Chondrocyte (in vitro differentiated cells): ENCODE measurements around the gene CTXND2. TPM values are rescaled to one million over a fixed set of nuclear protein-coding genes. Genes with fewer than 3 reads are reported as not detected.

Experiments
- DNase-seq: peaks from one replicate; pipeline ENCODE4 v3.0.0; 2021; ENCODE audit warnings: mixed read lengths, low spot score
- H3K27ac Mint-ChIP-seq: one replicate; pipeline ENCODE4 v1.8.0; 2021; ENCODE audit warnings: mild to moderate bottlenecking, moderate library complexity, mixed read lengths; ENCODE audit not compliant: unreplicated experiment
- H3K27me3 Mint-ChIP-seq: 2 replicates; pipeline ENCODE4 v1.8.0; 2021; ENCODE audit warnings: low read depth, mixed read lengths
- H3K36me3 Mint-ChIP-seq: 2 replicates; pipeline ENCODE4 v1.8.0; 2021; ENCODE audit warnings: low read depth, mixed read lengths
- H3K4me1 Mint-ChIP-seq: 2 replicates; pipeline ENCODE4 v1.8.0; 2021; ENCODE audit warnings: low read depth, mild to moderate bottlenecking, mixed read lengths
- H3K4me3 Mint-ChIP-seq: one replicate; pipeline ENCODE4 v1.8.0; 2021; ENCODE audit warnings: mild to moderate bottlenecking, moderate library complexity, mixed read lengths; ENCODE audit not compliant: unreplicated experiment
- H3K9me3 Mint-ChIP-seq: 2 replicates; pipeline ENCODE4 v1.8.0; 2021; ENCODE audit warnings: low read depth, mixed read lengths
- CTCF ChIP-seq: fragments of 200-600 bp; sonication (generic); IDR thresholded peaks from 2 replicates; pipeline ENCODE4 v1.5.0; 2021; ENCODE audit warnings: antibody characterized with exemption, mild to moderate bottlenecking, moderate library complexity
- total RNA-seq: library from RNA; stranded (reverse); gene quantifications from 3 replicates; pipeline ENCODE4 v1.2.1, GENCODE V29; 2021

Gene CTXND2
- total RNA-seq, 1 donor from 2014 or later = not detected

- peaks cover 7% of the 10 kb centered on the region for H3K4me1 Mint-ChIP-seq
- H3K27ac Mint-ChIP-seq = no peak overlapping the region
- H3K36me3 Mint-ChIP-seq = peaks cover 40% of the 10 kb centered on the region
- H3K9me3 Mint-ChIP-seq = no peaks in the 10 kb centered on the region
- TF ChIP-seq CTCF = no peak
- H3K27me3 Mint-ChIP-seq = no peaks in the 10 kb centered on the region
- DNase-seq = no peak
- no peak overlapping the region for H3K4me3 Mint-ChIP-seq
Observed at GRCh38 chr1:150954708-150955107, 67.8 kb downstream of the CTXND2 start.

DNA sequence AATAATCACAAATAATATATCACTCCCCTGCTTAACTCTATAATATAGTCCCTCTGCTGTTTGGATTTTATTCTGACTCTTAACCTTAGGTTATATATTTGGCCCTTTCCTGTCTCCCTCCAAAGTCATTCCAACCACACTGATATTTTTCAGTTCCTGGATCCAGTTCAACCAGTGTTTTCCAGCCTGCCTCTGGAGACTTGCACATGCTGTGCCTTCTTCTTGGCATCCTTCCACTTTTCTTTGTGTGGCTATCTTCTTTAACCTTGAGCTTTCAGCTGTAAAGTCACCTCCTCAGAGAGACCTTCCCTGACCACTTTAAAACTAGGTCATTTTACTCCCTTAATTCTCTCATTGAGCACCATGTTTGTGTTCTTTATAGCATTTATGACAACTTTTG, 68.3 kb downstream of the CTXND2 start:
- Mint-ChIP-seq H3K27me3 (no peaks in the 10 kb centered on the region), H3K36me3 (peaks cover 38% of the 10 kb centered on the region), H3K9me3 (no peaks in the 10 kb centered on the region), H3K4me1 (peaks cover 7% of the 10 kb centered on the region), H3K4me3 (no peak overlapping the region), H3K27ac (no peak overlapping the region)
- no peak for DNase-seq
- no peak for TF ChIP-seq CTCF

DNA sequence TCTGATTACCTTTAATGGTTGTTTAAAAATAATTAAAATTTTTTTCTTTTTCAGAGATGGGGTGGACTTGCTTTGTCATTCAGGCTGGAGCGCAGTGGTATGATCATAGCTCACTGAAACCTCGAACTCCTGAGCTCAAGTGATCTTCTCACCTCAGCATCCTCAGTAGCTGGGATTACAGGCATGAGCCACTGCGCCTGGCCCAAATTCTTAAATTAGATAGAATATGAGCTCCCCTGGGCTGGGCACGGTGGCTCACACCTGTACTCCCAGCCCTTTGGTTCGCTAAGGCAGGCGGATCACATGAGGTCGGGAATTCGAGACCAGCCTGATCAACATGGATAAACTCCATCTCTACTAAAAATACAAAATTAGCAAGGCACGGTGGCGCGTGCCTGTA, 70.7 kb downstream of the CTXND2 start:
- peaks cover 33% of the 10 kb centered on the region for H3K36me3 Mint-ChIP-seq
- DNase-seq = no peak
- H3K4me1 Mint-ChIP-seq = peaks cover 7% of the 10 kb centered on the region
- no peak overlapping the region for H3K27ac Mint-ChIP-seq
- H3K4me3 Mint-ChIP-seq = no peak overlapping the region
- no peaks in the 10 kb centered on the region for H3K9me3 Mint-ChIP-seq
- no peaks in the 10 kb centered on the region for H3K27me3 Mint-ChIP-seq
- TF ChIP-seq CTCF = no peak

DNA sequence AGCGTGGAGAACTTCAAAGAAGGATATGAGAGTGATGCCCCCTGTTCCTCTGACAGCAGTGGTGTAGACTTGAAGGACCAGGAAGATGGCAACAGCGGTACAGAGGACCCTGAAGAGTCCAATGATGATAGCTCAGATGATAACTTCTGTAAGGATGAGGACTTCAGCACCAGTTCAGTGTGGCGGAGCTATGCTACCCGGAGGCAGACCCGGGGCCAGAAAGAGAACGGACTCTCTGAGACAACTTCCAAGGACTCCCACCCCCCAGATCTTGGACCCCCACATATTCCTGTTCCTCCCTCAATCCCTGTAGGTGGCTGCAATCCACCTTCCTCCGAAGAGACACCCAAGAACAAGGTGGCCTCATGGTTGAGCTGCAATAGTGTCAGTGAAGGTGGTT, 73.7 kb downstream of the CTXND2 start:
- H3K27me3 Mint-ChIP-seq = no peaks in the 10 kb centered on the region
- TF ChIP-seq CTCF = no peak
- peaks cover 40% of the 10 kb centered on the region for H3K36me3 Mint-ChIP-seq
- H3K4me1 Mint-ChIP-seq = peaks cover 4% of the 10 kb centered on the region
- H3K27ac Mint-ChIP-seq = no peak overlapping the region
- no peak for DNase-seq
- no peaks in the 10 kb centered on the region for H3K9me3 Mint-ChIP-seq
- no peak overlapping the region for H3K4me3 Mint-ChIP-seq

- no peaks in the 10 kb centered on the region for H3K9me3 Mint-ChIP-seq
- peak overlapping the region; percentile 59 for H3K27ac Mint-ChIP-seq
- TF ChIP-seq CTCF = no peak
- DNase-seq = no peak
- H3K36me3 Mint-ChIP-seq = peaks cover 47% of the 10 kb centered on the region
- peaks cover 4% of the 10 kb centered on the region for H3K4me1 Mint-ChIP-seq
- no peaks in the 10 kb centered on the region for H3K27me3 Mint-ChIP-seq
- no peak overlapping the region for H3K4me3 Mint-ChIP-seq
Observed at GRCh38 chr1:150961756-150962155, 74.8 kb downstream of the CTXND2 start.

Other genes with a start within 250 kb of the CTXND2 start
- 17.1 to 23.2 TPM (median 17.7 TPM) in 3 replicates for gene GOLPH3L, start 190.0 kb upstream of the CTXND2 start, total RNA-seq
- not detected in 3 replicates for gene HORMAD1, start 166.2 kb upstream of the CTXND2 start, total RNA-seq
- gene CTSS, start 121.4 kb upstream of the CTXND2 start, total RNA-seq = 0.79 to 1.5 TPM (median 1.4 TPM) in 3 replicates
- gene CTSK, start 78.9 kb upstream of the CTXND2 start, total RNA-seq = 4.9 to 12.4 TPM (median 4.9 TPM) in 3 replicates
- 32.6 to 33.3 TPM (median 32.9 TPM) in 3 replicates for gene ARNT, start 10.5 kb upstream of the CTXND2 start, total RNA-seq
- 35.0 to 44.1 TPM (median 35.9 TPM) in 3 replicates for gene SETDB1, start 39.2 kb downstream of the CTXND2 start, total RNA-seq
- gene CERS2, start 87.7 kb downstream of the CTXND2 start, total RNA-seq = 199 to 223 TPM (median 217 TPM) in 3 replicates
- gene ANXA9, start 95.2 kb downstream of the CTXND2 start, total RNA-seq = 0.54 TPM in 1 of 3 replicates, not detected in the others
- gene MINDY1, start 119.8 kb downstream of the CTXND2 start, total RNA-seq = 12.5 to 18.2 TPM (median 14.8 TPM) in 3 replicates
- gene PRUNE1, start 121.3 kb downstream of the CTXND2 start, total RNA-seq = 14.1 to 15.4 TPM (median 15.3 TPM) in 3 replicates
- gene BNIPL, start 149.4 kb downstream of the CTXND2 start, total RNA-seq = 0.36 to 0.63 TPM (median 0.62 TPM) in 3 replicates
- gene C1orf56, start 160.6 kb downstream of the CTXND2 start, total RNA-seq = 2.8 to 5.9 TPM (median 3.1 TPM) in 3 replicates
- gene CDC42SE1, start 172.5 kb downstream of the CTXND2 start, total RNA-seq = 60.1 to 76.7 TPM (median 76.6 TPM) in 3 replicates
- 42.8 to 49.9 TPM (median 42.8 TPM) in 3 replicates for gene MLLT11, start 173.3 kb downstream of the CTXND2 start, total RNA-seq
- 7.8 to 11.7 TPM (median 8.2 TPM) in 3 replicates for gene GABPB2, start 183.6 kb downstream of the CTXND2 start, total RNA-seq